Measurements from ENCODE around the gene PSMD1. TPM values are rescaled to one million over a fixed set of nuclear protein-coding genes. Genes with fewer than 3 reads are reported as not detected.

PSMD1 gene
- total and polyA plus RNA-seq, 2 of the 8 experiments (the other 6 are each of a cell fraction or from before 2014, with no cell fraction given): 179 to 272 TPM

GRCh38 chr2:231129216-231129615, 72.5 kb downstream of the PSMD1 start:
- CTCF ChIA-PET (ENCODE audit: partially characterized antibody): interaction anchor here (1.0 to 2.8 kb wide), 5 partner anchors 16 to 280 kb away, joined by 3 to 14 read pairs (median 3); no protein-coding TSS in a partner anchor
- H3K18ac ChIP-seq (ENCODE audit: extremely low read depth, low read length): no peak overlapping the region
- H3K36me3 ChIP-seq (ENCODE audit: control insufficient read depth in 2 of 4, insufficient read depth in 4 of 4, low read length in 3 of 4): no peaks in the 10 kb centered on the region
- no peak overlapping the region for H3K4ac ChIP-seq (replicated peaks; ENCODE audit: insufficient read length, low read depth, low read length)
- H4K20me1 ChIP-seq (replicated peaks in 1 of 2; ENCODE audit: control insufficient read depth in 1 of 2, insufficient read depth in 2 of 2, low read length in 2 of 2): peaks cover 0 to 1% of the 10 kb centered on the region in 2 experiments
- H4K8ac ChIP-seq (ENCODE audit: extremely low read depth, insufficient read depth, low read length): no peak overlapping the region
- no peak overlapping the region for H4K91ac ChIP-seq (replicated peaks; ENCODE audit: insufficient read length, low read length)
- no peak overlapping the region for H2BK20ac ChIP-seq (ENCODE audit: low read length)
- DNase-seq (ENCODE audit: low read depth in 1 of 2, low spot score in 2 of 2) (no peak), FAIRE-seq (no peak)
- H2BK120ac ChIP-seq (replicated peaks; ENCODE audit: low read depth, low read length): no peak overlapping the region
- H3K4me2 ChIP-seq (ENCODE audit: insufficient read depth in 1 of 2, low read depth in 2 of 2, low read length in 2 of 2): no peak overlapping the region
- no peak overlapping the region for H3K27ac ChIP-seq (ENCODE audit: low read depth, low read length)
- H3K4me1 ChIP-seq (replicated peaks in 1 of 4; ENCODE audit: control insufficient read depth in 3 of 4, insufficient read depth in 4 of 4, low read length in 3 of 4): peaks cover 0 to 4% (median 0%) of the 10 kb centered on the region in 4 experiments; a peak in 1 of 7 replicates
- no peak overlapping the region for H3K23ac ChIP-seq (ENCODE audit: insufficient read length)
- H2BK5ac ChIP-seq (ENCODE audit: low read depth, low read length): no peak overlapping the region
- POLR2A ChIA-PET (ENCODE audit: partially characterized antibody): interaction anchor here (0.9 to 1.6 kb wide), 2 partner anchors 18 to 47 kb away, joined by 3 to 4 read pairs; no protein-coding TSS in a partner anchor
- no peak overlapping the region for H3K14ac ChIP-seq (ENCODE audit: insufficient read length)
- TF ChIP-seq HDAC6 (IDR thresholded peaks at IDR 0.05; ENCODE audit: low read depth, low read length) (no peak), RNF2 (IDR thresholded peaks at IDR 0.05; ENCODE audit: borderline replicate concordance, low read depth, low read length, missing control alignments, poor library complexity, severe bottlenecking) (no peak), PHF8 (conservative IDR thresholded peaks at IDR 0.05; ENCODE audit: low read depth, low read length) (no peak), KDM1A (IDR thresholded peaks at IDR 0.05; ENCODE audit: borderline replicate concordance, low read length) (no peak), SAP30 (IDR thresholded peaks at IDR 0.05; ENCODE audit: insufficient read depth, insufficient replicate concordance, low read length) (no peak), TEAD4 (IDR thresholded peaks at IDR 0.05; ENCODE audit: low read depth, low read length) (no peak), EGR1 (IDR thresholded peaks at IDR 0.05; ENCODE audit: borderline replicate concordance, low read depth, low read length) (no peak)
- no peak overlapping the region for H3K9ac ChIP-seq (replicated peaks in 1 of 4; ENCODE audit: extremely low read depth in 1 of 4, low read depth in 3 of 4, low read length in 3 of 4)
- H3K4me3 ChIP-seq (ENCODE audit: extremely low read depth in 1 of 4, insufficient read depth in 2 of 4, low read depth in 3 of 4, low read length in 4 of 4): no peak overlapping the region
- WGBS, 2 experiments (ENCODE audit: extremely low coverage in 1 of 2, insufficient coverage in 1 of 2, insufficient read length in 1 of 2, insufficient replicate concordance in 2 of 2, low coverage in 1 of 2, low lambda C conversion rate in 2 of 2, missing lambda C conversion rate in 1 of 2): 83% methylated on average over 1 of the region's 1 CpG; no CpG with 5 or more reads in 1 of the 2 experiments
- H2AFZ ChIP-seq (ENCODE audit: low read length): no peak overlapping the region
- H2BK15ac ChIP-seq (ENCODE audit: low read length): no peak overlapping the region
- no peak overlapping the region for H2BK12ac ChIP-seq (ENCODE audit: low read depth, low read length)
- H2AK5ac ChIP-seq (ENCODE audit: low read depth, low read length): no peak overlapping the region
- no peak overlapping the region for H3K56ac ChIP-seq (replicated peaks; ENCODE audit: insufficient read length, low read depth, low read length)
- H4K5ac ChIP-seq (ENCODE audit: insufficient read length, low read depth, low read length): no peak overlapping the region
- peaks cover 0 to 16% of the 10 kb centered on the region in 2 experiments; a peak in 2 of 4 replicates for H3K79me2 ChIP-seq (ENCODE audit: control insufficient read depth in 1 of 2, insufficient read depth in 2 of 2, low read length in 2 of 2)
- no peaks in the 10 kb centered on the region for H3K23me2 ChIP-seq (ENCODE audit: low read depth, low read length)
- no peaks in the 10 kb centered on the region for H3K79me1 ChIP-seq (ENCODE audit: low read depth, low read length)
- no peaks in the 10 kb centered on the region for H3K27me3 ChIP-seq (replicated peaks in 1 of 4; ENCODE audit: control insufficient read depth in 3 of 4, extremely low read depth in 1 of 4, insufficient read depth in 3 of 4, low read length in 3 of 4)
- no peaks in the 10 kb centered on the region for H3K9me3 ChIP-seq (ENCODE audit: insufficient read depth in 2 of 2, low read depth in 1 of 2, low read length in 1 of 2)
